Caki2 (cell line): ENCODE results near the gene KIF5C. TPM values are rescaled to one million over a fixed set of nuclear protein-coding genes. Genes with fewer than 3 reads are reported as not detected.
A peak's percentile ranks its signal among the peaks of the same experiment; 100 is the strongest.
"Not testable (repeated sequence)": the region's sequence is repeated elsewhere in the genome, so short reads cannot be mapped to it uniquely, and the experiment has no call there.

Experiments
- DNase-seq: peaks from one replicate; pipeline ENCODE4 v3.0.0-alpha.2; 2015; ENCODE audit warnings: low read depth
- in situ Hi-C: cut with HindIII; loops from 2 replicates; pipeline ENCODE4 v1.10.0; 2016; ENCODE audit warnings: low sequenced_read_pairs, low pct_unique_long_range_greater_than_20kb, mixed read lengths
- total RNA-seq: library from RNA; depleted of rRNA; stranded (reverse); fragments of >200 nt; shearing (Covaris generic); gene quantifications from 2 replicates; pipeline ENCODE4 v1.2.3, GENCODE V29; 2014; ENCODE audit warnings: low replicate concordance

Gene KIF5C
- total RNA-seq, 1 experiment from 2014 or later, result not detected

GRCh38 chr2:148978026-148978685, 103.1 kb downstream of the KIF5C start:
- no peak for DNase-seq
- in situ Hi-C loops, result no loop called here

- DNase-seq, result no peak
- in situ Hi-C loops, result no loop called here
Observed at GRCh38 chr2:148978706-148979105, 103.7 kb downstream of the KIF5C start.

GRCh38 chr2:148979164-148979918, 104.3 kb downstream of the KIF5C start:
- DNase-seq, result no peak
- in situ Hi-C loops, result no loop called here

GRCh38 chr2:148979919-148980277, 104.9 kb downstream of the KIF5C start:
- in situ Hi-C loops, result no loop called here

GRCh38 chr2:148980496-148980895, 105.5 kb downstream of the KIF5C start:
- DNase-seq, in situ Hi-C loops: not testable (repeated sequence)

More at GRCh38 chr2:148979919-148980277, 104.9 kb downstream of the KIF5C start:
- DNase-seq, result no peak

- in situ Hi-C loops, result no loop called here
- no peak for DNase-seq
Observed at GRCh38 chr2:148981324-148981723, 106.3 kb downstream of the KIF5C start.

GRCh38 chr2:148981781-148982180, 106.8 kb downstream of the KIF5C start:
- in situ Hi-C loops, result no loop called here
- no peak for DNase-seq

GRCh38 chr2:148982282-148982681, 107.3 kb downstream of the KIF5C start:
- no peak for DNase-seq
- in situ Hi-C loops, result no loop called here

- in situ Hi-C loops, result no loop called here
- no peak for DNase-seq
Observed at GRCh38 chr2:148983896-148984295, 108.9 kb downstream of the KIF5C start.

GRCh38 chr2:148984449-148984848, 109.4 kb downstream of the KIF5C start:
- no peak for DNase-seq
- in situ Hi-C loops, result no loop called here

- DNase-seq, result no peak
- in situ Hi-C loops, result no loop called here
Observed at GRCh38 chr2:148987286-148987685, 112.3 kb downstream of the KIF5C start.

- in situ Hi-C loops, result no loop called here
- no peak for DNase-seq
Observed at GRCh38 chr2:148988337-148988736, 113.3 kb downstream of the KIF5C start.

GRCh38 chr2:148989882-148990493, 115.0 kb downstream of the KIF5C start:
- in situ Hi-C loops, result no loop called here
- peak; percentile 45 for DNase-seq

GRCh38 chr2:148990968-148991367, 115.9 kb downstream of the KIF5C start:
- no peak for DNase-seq
- in situ Hi-C loops, result no loop called here

GRCh38 chr2:148992448-148992847, 117.4 kb downstream of the KIF5C start:
- DNase-seq, result no peak
- in situ Hi-C loops, result no loop called here

- no peak for DNase-seq
- in situ Hi-C loops, result no loop called here
Observed at GRCh38 chr2:148993351-148993750, 118.3 kb downstream of the KIF5C start.

- no peak for DNase-seq
- in situ Hi-C loops, result no loop called here
Observed at GRCh38 chr2:148994341-148994740, 119.3 kb downstream of the KIF5C start.

GRCh38 chr2:148996805-148997204, 121.8 kb downstream of the KIF5C start:
- in situ Hi-C loops, result no loop called here
- no peak for DNase-seq

GRCh38 chr2:148998165-148998830, 123.3 kb downstream of the KIF5C start:
- in situ Hi-C loops, result no loop called here
- DNase-seq, result no peak
